NK-92 treated with Interleukin-12 subunit alpha and Interleukin-12 subunit beta, amount 100 ng/mL, for 24 hours (cell line): ENCODE data around the gene AGPAT2.

Source experiments
- DNase-seq: peaks from one replicate; lab custom pipeline; 2025; lab: John Stamatoyannopoulos, UW

Gene AGPAT2

GRCh38 chr9:136625101-136626065 lies 61.9 kb downstream of the AGPAT2 start:
- no peak for DNase-seq

- DNase-seq: no peak
Measured at GRCh38 chr9:136624184-136624951, 62.9 kb downstream of the AGPAT2 start.

GRCh38 chr9:136623842-136624183 lies 63.4 kb downstream of the AGPAT2 start:
- DNase-seq: no peak
